IMR-90 (cell line): ENCODE measurements around the gene UST. TPM values are rescaled to one million over a fixed set of nuclear protein-coding genes. Genes with fewer than 3 reads are reported as not detected.

Source experiments
- ATAC-seq: fragments of 200-7000 bp; cut with Tn5 transposase; 2 replicates; pipeline ENCODE4 v1.9.1; 2020; ENCODE audit warnings: low read depth, mild to moderate bottlenecking, moderate library complexity
- BruUV-seq: library from RNA; stranded (reverse); fragments of 400-500 nt; replicated peaks from 2 replicates; lab custom pipeline; 2021; lab: Mats Ljungman, UMichigan
- CTCF ChIA-PET: fragments of 300-600 bp; formaldehyde crosslinking; extraction: SDS; loops from one replicate; lab custom pipeline; 2021; ENCODE audit warnings: antibody characterized with exemption; lab: Yijun Ruan, JAX
- POLR2A ChIA-PET: fragments of 300-600 bp; sonication (Branson Sonifier 250); formaldehyde crosslinking; loops from one replicate; lab custom pipeline; 2022; ENCODE audit warnings: antibody characterized with exemption; ENCODE audit not compliant: unreplicated experiment; lab: Charles Lee
- DNase-seq: peaks from one replicate; pipeline ENCODE4 v3.0.0; 2013
- H2AFZ ChIP-seq: replicated peaks from 2 replicates; pipeline ENCODE3; 2013; ENCODE audit warnings: low read length, mild to moderate bottlenecking; ENCODE audit not compliant: poor library complexity
- H2AK5ac ChIP-seq: 2 replicates; pipeline ENCODE4 v1.6.1; 2013; ENCODE audit warnings: low read depth, low read length, inconsistent platforms
- H2AK9ac ChIP-seq: replicated peaks from 2 replicates; pipeline ENCODE3; 2013; ENCODE audit warnings: mild to moderate bottlenecking, low read depth, low read length, moderate library complexity; ENCODE audit not compliant: poor library complexity
- H2BK120ac ChIP-seq: 2 replicates; pipeline ENCODE4 v1.6.1; 2013; ENCODE audit warnings: low read depth, low read length, inconsistent platforms
- H2BK15ac ChIP-seq: 3 replicates; pipeline ENCODE4 v1.6.1; 2013; ENCODE audit warnings: low read depth, low read length, inconsistent platforms
- H2BK20ac ChIP-seq: 2 replicates; pipeline ENCODE4 v1.6.1; 2013; ENCODE audit warnings: low read depth, mild to moderate bottlenecking, inconsistent platforms, low read length, moderate library complexity
- H2BK5ac ChIP-seq: 2 replicates; pipeline ENCODE4 v1.6.1; 2013; ENCODE audit warnings: mild to moderate bottlenecking, low read depth, low read length, inconsistent platforms; ENCODE audit not compliant: poor library complexity, severe bottlenecking
- H3K14ac ChIP-seq: replicated peaks from 2 replicates; pipeline ENCODE4 v1.6.1; 2013; ENCODE audit warnings: low read depth, low read length, inconsistent platforms
- H3K18ac ChIP-seq: 2 replicates; pipeline ENCODE4 v1.6.1; 2013; ENCODE audit warnings: low read depth, low read length, control low read depth
- H3K23ac ChIP-seq: 2 replicates; pipeline ENCODE4 v1.6.1; 2013; ENCODE audit warnings: low read depth, low read length, inconsistent platforms
- H3K27ac ChIP-seq: 2 replicates; pipeline ENCODE4 v1.5.1; 2013; ENCODE audit warnings: mild to moderate bottlenecking, control low read depth, low read length; ENCODE audit not compliant: insufficient read depth
- H3K27me3 ChIP-seq: 2 replicates; pipeline ENCODE4 v1.6.1; 2013; ENCODE audit warnings: low read length; ENCODE audit not compliant: control insufficient read depth, insufficient read depth
- H3K36me3 ChIP-seq: 2 replicates; pipeline ENCODE4 v1.6.1; 2013; ENCODE audit warnings: low read length, mixed read lengths; ENCODE audit not compliant: control insufficient read depth, insufficient read depth
- H3K4ac ChIP-seq: 2 replicates; pipeline ENCODE4 v1.6.1; 2013; ENCODE audit warnings: low read depth, low read length, inconsistent platforms
- H3K4me1 ChIP-seq: 2 replicates; pipeline ENCODE4 v1.6.1; 2013; ENCODE audit warnings: low read length, mixed read lengths; ENCODE audit not compliant: control insufficient read depth, insufficient read depth
- H3K4me2 ChIP-seq: 2 replicates; pipeline ENCODE4 v1.6.1; 2013; ENCODE audit warnings: low read depth, mild to moderate bottlenecking, control low read depth, low read length, moderate library complexity
- H3K4me3 ChIP-seq: 2 replicates; pipeline ENCODE4 v1.5.1; 2013; ENCODE audit warnings: low read depth, mild to moderate bottlenecking, control low read depth, low read length, moderate library complexity; ENCODE audit not compliant: insufficient read depth
- H3K56ac ChIP-seq: 2 replicates; pipeline ENCODE4 v1.6.1; 2013; ENCODE audit warnings: low read length, inconsistent platforms; ENCODE audit not compliant: insufficient read depth; ENCODE audit errors: extremely low read depth
- H3K79me1 ChIP-seq, 2 experiments: 2 replicates each; pipeline ENCODE4 v1.6.1; 2013; ENCODE audit warnings: low read length in 2 of 2, inconsistent platforms in 1 of 2, low read depth in 1 of 2
- H3K9ac ChIP-seq: 2 replicates; pipeline ENCODE4 v1.6.1; 2013; ENCODE audit warnings: low read depth, low read length, control low read depth
- H3K9me1 ChIP-seq: 2 replicates; pipeline ENCODE4 v1.6.1; 2013; ENCODE audit warnings: low read length, inconsistent platforms; ENCODE audit not compliant: insufficient read depth
- H3K9me3 ChIP-seq: 2 replicates; pipeline ENCODE4 v1.6.1; 2013; ENCODE audit warnings: low read length; ENCODE audit not compliant: control insufficient read depth, insufficient read depth
- H4K20me1 ChIP-seq: 2 replicates; pipeline ENCODE4 v1.6.1; 2013; ENCODE audit warnings: low read length, inconsistent platforms; ENCODE audit not compliant: insufficient read depth
- H4K5ac ChIP-seq: 2 replicates; pipeline ENCODE4 v1.6.1; 2013; ENCODE audit warnings: mild to moderate bottlenecking, low read depth, low read length, control low read depth
- H4K8ac ChIP-seq, 2 experiments: 2 replicates each; pipeline ENCODE4 v1.6.1; 2013; ENCODE audit warnings: low read depth in 2 of 2, low read length in 2 of 2, control low read depth in 1 of 2, inconsistent platforms in 1 of 2
- H4K91ac ChIP-seq: 2 replicates; pipeline ENCODE4 v1.6.1; 2013; ENCODE audit warnings: low read depth, low read length, inconsistent platforms; ENCODE audit not compliant: insufficient read depth
- BHLHE40 ChIP-seq: fragments of 150-350 bp; IDR thresholded peaks from 2 replicates; pipeline ENCODE4 v1.6.1; 2016; ENCODE audit warnings: mild to moderate bottlenecking, low read depth, low read length
- MAFK ChIP-seq: IDR thresholded peaks from 2 replicates; pipeline ENCODE4 v1.6.1; 2012; ENCODE audit warnings: low read depth, low read length, improper control_type of control experiment
- MAZ ChIP-seq: IDR thresholded peaks from 2 replicates; pipeline ENCODE4 v1.6.1; 2012; ENCODE audit warnings: low read depth, mild to moderate bottlenecking, low read length, improper control_type of control experiment, moderate library complexity, borderline replicate concordance
- MXI1 ChIP-seq: IDR thresholded peaks from 2 replicates; pipeline ENCODE4 v1.6.1; 2012; ENCODE audit warnings: low read depth, mild to moderate bottlenecking, low read length, moderate library complexity, borderline replicate concordance
- NFE2L2 ChIP-seq: fragments of 150-350 bp; IDR thresholded peaks from 2 replicates; pipeline ENCODE4 v1.6.1; 2016; ENCODE audit warnings: low read depth, mild to moderate bottlenecking, low read length
- POLR2A ChIP-seq: IDR thresholded peaks from 2 replicates; pipeline ENCODE4 v1.6.1; 2012; ENCODE audit warnings: mild to moderate bottlenecking, low read depth, low read length
- RAD21 ChIP-seq: IDR thresholded peaks from 2 replicates; pipeline ENCODE4 v1.6.1; 2012; ENCODE audit warnings: low read length, improper control_type of control experiment
- RCOR1 ChIP-seq: IDR thresholded peaks from 2 replicates; pipeline ENCODE4 v1.6.1; 2012; ENCODE audit warnings: mild to moderate bottlenecking, low read length, improper control_type of control experiment; ENCODE audit not compliant: insufficient replicate concordance
- RFX5 ChIP-seq: IDR thresholded peaks from 2 replicates; pipeline ENCODE4 v1.8.0; 2012; ENCODE audit warnings: low read depth, mild to moderate bottlenecking, low read length, moderate library complexity
- SMC3 ChIP-seq: fragments of 150-350 bp; IDR thresholded peaks from 2 replicates; pipeline ENCODE4 v1.6.1; 2016; ENCODE audit warnings: low read depth, mild to moderate bottlenecking, antibody characterized with exemption, low read length, moderate library complexity
- WGBS, 2 experiments: methylation state at CpG; one replicate each; pipeline versions ENCODE4 v1.1.5 to v1.1.7; 2013; ENCODE audit warnings: missing lambda C conversion rate in 2 of 2; ENCODE audit not compliant: insufficient read length in 1 of 2; ENCODE audit errors: extremely low coverage in 2 of 2; 5-methylcytosine and 5-hydroxymethylcytosine counted together
- dilution Hi-C: fragments of 300-500 bp; cut with HindIII; formaldehyde crosslinking; loops from one replicate; pipeline ENCODE4 v1.14.3; 2018; ENCODE audit warnings: low sequenced_read_pairs; ENCODE audit not compliant: unreplicated experiment
- in situ Hi-C: fragments of 300-500 bp; cut with MboI; formaldehyde crosslinking; loops from 3 replicates; pipeline ENCODE4 v1.14.3; 2019; ENCODE audit warnings: low sequenced_read_pairs, inconsistent platforms, mixed read lengths
- intact Hi-C: fragments of 100-400 bp; cut with micrococcal nuclease; formaldehyde crosslinking; loops from 2 replicates; pipeline ENCODE4 v1.10.0; 2022
- polyA plus RNA-seq, 3 experiments: library from polyadenylated mRNA; depleted of rRNA; stranded (reverse); fragments of >200 nt; gene quantifications; 2 replicates each; pipeline ENCODE4 v1.2.3, GENCODE V29; 2012; ENCODE audit warnings: low replicate concordance in 1 of 3
- total RNA-seq: library from RNA; depleted of rRNA; stranded (reverse); fragments of >200 nt; gene quantifications from 2 replicates; pipeline ENCODE4 v1.2.3, GENCODE V29; 2012
- TF ChIP-seq, protein P1 (sequence below): conservative IDR thresholded peaks from 2 replicates; pipeline ENCODE4 v1.5.1; 2012; ENCODE audit warnings: mild to moderate bottlenecking, low read depth, low read length, improper control_type of control experiment

UST gene
- total and polyA plus RNA-seq, 2 of the 4 experiments (the other 2 are of a cell fraction): 7.7 to 13.8 TPM

DNA sequence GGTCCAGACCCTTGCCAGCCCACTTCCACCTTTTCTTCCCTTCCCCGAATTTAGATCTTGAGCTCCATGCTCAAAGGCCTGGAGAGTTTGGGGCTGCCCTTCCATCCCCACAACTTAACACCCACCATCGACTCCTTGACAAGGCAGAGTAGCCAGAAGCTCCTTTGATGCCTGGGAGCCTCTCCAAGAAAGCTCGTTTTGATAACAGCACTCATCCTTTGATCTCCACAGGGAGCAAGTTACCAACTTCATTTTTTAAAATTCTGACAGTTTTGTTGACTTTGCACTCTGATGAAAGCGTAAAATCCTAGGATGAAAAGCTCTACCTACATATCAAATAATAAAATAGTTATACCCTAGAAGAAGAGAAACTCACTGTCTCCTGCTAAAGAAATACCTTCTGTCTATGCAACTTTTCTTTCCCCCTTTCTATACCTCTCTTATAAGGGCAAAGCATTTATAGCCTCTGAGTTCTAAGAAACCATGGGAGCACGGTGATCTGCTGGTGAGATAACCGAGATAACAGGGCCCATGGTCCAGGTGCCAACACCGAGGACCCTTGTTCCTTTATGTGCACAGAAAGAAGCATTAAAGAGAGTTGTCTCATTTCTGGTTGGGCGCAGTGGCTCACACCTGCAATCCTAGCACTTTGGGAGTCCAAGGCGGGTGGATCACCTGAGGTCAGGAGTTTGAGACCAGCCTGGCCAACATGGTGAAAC is 134.9 kb downstream of the UST start:
- Histone ChIP-seq H3K4me3 (no peak overlapping the region), H2AFZ (no peak overlapping the region), H3K9me3 (no peaks in the 10 kb centered on the region), H3K27me3 (no peaks in the 10 kb centered on the region), H4K5ac (no peak overlapping the region), H2AK5ac (no peak overlapping the region), H3K27ac (no peak overlapping the region), H3K9me1 (peaks cover 12% of the 10 kb centered on the region), H2BK15ac (no peak overlapping the region), H3K4me2 (no peak overlapping the region), H3K4me1 (peaks cover 9% of the 10 kb centered on the region), H3K36me3 (no peaks in the 10 kb centered on the region), H3K4ac (no peak overlapping the region), H3K9ac (no peak overlapping the region), H4K91ac (no peak overlapping the region), H2BK20ac (no peak overlapping the region), H2BK120ac (no peak overlapping the region), H3K18ac (no peak overlapping the region), H3K14ac (no peak overlapping the region), H2BK5ac (no peak overlapping the region), H2AK9ac (no peak overlapping the region), H3K56ac (no peak overlapping the region), H4K20me1 (peaks cover 24% of the 10 kb centered on the region), H4K8ac (no peak overlapping the region), H3K79me1 (peaks cover 3 to 28% of the 10 kb centered on the region in 2 experiments), H3K23ac (no peak overlapping the region)
- no peak for TF ChIP-seq RFX5
- no peak for TF ChIP-seq SMC3
- TF ChIP-seq NFE2L2: no peak
- no peak for TF ChIP-seq POLR2A
- TF ChIP-seq BHLHE40: no peak
- no peak for TF ChIP-seq MAZ
- no peak for TF ChIP-seq RAD21
- TF ChIP-seq, protein P1, sequence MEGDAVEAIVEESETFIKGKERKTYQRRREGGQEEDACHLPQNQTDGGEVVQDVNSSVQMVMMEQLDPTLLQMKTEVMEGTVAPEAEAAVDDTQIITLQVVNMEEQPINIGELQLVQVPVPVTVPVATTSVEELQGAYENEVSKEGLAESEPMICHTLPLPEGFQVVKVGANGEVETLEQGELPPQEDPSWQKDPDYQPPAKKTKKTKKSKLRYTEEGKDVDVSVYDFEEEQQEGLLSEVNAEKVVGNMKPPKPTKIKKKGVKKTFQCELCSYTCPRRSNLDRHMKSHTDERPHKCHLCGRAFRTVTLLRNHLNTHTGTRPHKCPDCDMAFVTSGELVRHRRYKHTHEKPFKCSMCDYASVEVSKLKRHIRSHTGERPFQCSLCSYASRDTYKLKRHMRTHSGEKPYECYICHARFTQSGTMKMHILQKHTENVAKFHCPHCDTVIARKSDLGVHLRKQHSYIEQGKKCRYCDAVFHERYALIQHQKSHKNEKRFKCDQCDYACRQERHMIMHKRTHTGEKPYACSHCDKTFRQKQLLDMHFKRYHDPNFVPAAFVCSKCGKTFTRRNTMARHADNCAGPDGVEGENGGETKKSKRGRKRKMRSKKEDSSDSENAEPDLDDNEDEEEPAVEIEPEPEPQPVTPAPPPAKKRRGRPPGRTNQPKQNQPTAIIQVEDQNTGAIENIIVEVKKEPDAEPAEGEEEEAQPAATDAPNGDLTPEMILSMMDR: no peak
- TF ChIP-seq MAFK: no peak
- no peak for TF ChIP-seq MXI1
- no peak for TF ChIP-seq RCOR1
- intact Hi-C loops: no loop called here
- no peak for ATAC-seq
- in situ Hi-C loops: no loop called here
- POLR2A ChIA-PET: no interaction called here
- DNase-seq: no peak
- CTCF ChIA-PET: interaction anchor here (0.6 kb wide), 1 partner anchor 79 kb away, joined by 3 read pairs; no protein-coding TSS in a partner anchor
- 85% methylated on average over 5 of the region's 9 CpGs; no CpG with 5 or more reads in 1 of the 2 experiments for WGBS, 2 experiments
- dilution Hi-C loops: no loop called here
- no TSS peak for BruUV-seq
